ENCODE results near the gene ARMH3. TPM values are rescaled to one million over a fixed set of nuclear protein-coding genes. Genes with fewer than 3 reads are reported as not detected.

ARMH3 gene
- 10 to 100 TPM in 10 of 12 donors, 1 to 10 TPM in 1, not detected in 1; 8.9 to 17.3 (median 14.3) TPM for polyA plus RNA-seq (ENCODE audit: insufficient read length in 12 of 12)
- long read RNA-seq, donor 1, result 0 reads
- long read RNA-seq, donor 2, result 0 reads
- long read RNA-seq, donor 3, result 0 reads
- long read RNA-seq, donor 4, result 0 reads
- long read RNA-seq, donor 5, result 0 reads
- long read RNA-seq, donor 6, full-length matches to known transcripts, result 1 of 1 reads
- long read RNA-seq, donor 6, partial matches to known transcripts, result 0 of 1 reads
- long read RNA-seq, donor 6, other reads (novel, unspliced or antisense), result 0 of 1 reads
- long read RNA-seq, donor 7, result 0 reads
- long read RNA-seq, donor 8, partial matches to known transcripts, result 5 of 5 reads
- long read RNA-seq, donor 8, other reads (novel, unspliced or antisense), result 0 of 5 reads
- long read RNA-seq, donor 9, result 0 reads
- long read RNA-seq, donor 10, partial matches to known transcripts, result 0 of 1 reads
- long read RNA-seq, donor 10, other reads (novel, unspliced or antisense), result 0 of 1 reads
- long read RNA-seq, donor 11, partial matches to known transcripts, result 0 of 1 reads
- long read RNA-seq, donor 11, other reads (novel, unspliced or antisense), result 0 of 1 reads

DNA sequence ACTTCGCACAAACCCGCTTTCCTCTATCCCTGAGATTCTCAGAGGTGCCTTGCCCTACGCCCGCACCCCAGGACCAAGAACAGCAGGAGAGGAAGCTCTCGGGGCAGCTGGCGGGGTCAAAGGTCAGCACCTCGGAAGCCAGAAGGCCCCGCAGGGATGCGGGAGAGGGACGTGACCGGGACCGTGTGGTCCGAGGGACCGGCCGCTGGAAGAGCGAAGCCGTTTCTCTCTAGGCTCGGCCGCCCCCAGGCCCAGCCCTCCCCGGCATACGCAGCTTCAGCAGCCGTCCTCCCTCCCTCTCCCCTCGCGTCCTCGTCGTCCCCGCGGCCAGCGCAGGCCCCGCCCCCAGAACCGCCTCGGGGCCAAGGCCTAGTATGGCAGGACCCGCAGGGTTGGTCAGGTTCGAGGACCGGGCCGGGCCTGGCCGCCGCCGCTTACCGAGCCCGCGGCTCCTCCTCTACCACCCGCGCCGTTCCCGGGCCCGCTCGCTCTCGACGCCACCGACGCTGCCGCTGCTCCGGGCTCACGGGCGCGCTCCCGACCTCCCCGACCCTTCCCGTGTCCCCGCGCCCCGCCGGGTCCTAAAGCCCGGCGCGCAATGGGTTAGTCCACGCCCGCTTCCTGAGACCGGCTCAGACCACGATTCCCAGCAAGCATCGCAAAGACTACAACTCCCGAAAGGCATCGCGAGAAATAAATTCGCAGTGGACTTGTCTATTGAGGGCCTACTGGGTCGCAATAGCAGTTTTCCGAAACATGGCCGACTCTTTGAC, at the start of gene ARMH3:
Gene ARMH3 (minus strand): TSS at position 527 of the 773 bp plus-strand sequence. CDS start 16,059 bp downstream, outside the sequence.
- peak; percentile 95 for DNase-seq

- DNase-seq, result no peak
Measured at GRCh38 chr10:102102421-102102820, 46.4 kb upstream of the ARMH3 start.

- DNase-seq, result no peak
Measured at GRCh38 chr10:102101152-102101551, 45.2 kb upstream of the ARMH3 start.

DNA sequence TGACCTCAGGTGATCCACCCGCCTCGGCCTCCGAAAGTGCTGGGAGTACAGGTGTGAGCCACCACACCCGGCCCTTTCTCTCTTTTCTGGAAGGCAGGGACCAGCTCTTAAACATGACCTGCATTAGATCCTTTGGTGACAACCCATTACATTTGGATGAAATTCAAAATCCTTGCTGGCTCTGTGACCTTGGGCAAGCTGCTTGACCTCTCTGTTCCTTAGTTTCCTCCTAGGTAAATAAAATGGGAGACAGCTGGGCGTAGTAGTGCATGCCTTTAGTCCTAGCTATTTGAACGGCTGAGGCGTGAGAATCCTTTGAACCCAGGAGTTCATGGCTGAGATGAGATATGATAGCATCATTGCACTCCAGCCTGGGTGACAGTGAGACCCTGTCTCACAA, 40.5 kb upstream of the ARMH3 start:
- no peak for DNase-seq

GRCh38 chr10:102090772-102091171, 34.8 kb upstream of the ARMH3 start:
- no peak for DNase-seq

- no peak for DNase-seq
Measured at GRCh38 chr10:102086196-102086595, 30.2 kb upstream of the ARMH3 start.

DNA sequence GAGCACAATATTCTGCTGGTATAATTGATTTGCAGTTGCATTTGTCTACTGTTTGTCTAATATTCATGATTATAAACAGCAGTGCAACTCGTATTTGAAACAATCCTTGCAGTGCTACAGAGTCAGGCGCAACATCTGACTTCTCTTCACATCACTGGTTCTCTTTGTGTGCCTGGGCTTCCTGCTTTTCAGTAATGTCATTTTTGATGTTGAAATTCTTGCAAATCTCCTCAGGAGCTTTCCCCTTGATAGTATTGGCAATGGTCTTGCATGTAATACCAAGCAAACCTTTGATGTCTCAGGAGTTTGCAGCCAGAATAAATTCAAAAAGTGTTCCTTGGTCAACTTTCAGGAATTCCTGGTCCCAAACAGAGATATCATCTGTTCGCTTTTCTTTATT, 29.4 kb upstream of the ARMH3 start:
- DNase-seq, result no peak

DNA sequence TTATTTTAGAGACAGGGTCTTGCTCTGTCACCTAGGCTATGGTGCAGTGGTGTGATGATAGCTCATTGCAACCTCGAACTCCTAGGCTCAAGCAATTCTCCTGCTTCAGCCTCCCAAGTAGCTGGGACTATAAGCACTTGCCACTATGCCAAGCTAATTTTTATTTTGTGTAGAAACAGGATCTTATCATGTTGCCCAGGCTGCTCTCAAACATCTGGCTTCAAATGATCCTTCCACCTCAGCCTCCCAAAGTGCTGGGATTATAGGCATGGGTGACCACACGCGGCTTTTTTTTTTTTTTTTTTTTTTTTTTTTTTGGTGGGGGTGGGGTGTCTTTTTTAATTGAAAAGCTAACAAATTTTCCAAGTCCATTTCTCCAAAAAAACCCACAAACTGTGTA, 27.6 kb upstream of the ARMH3 start:
- no peak for DNase-seq

- peak; percentile 73 for DNase-seq
Measured at GRCh38 chr10:102072673-102073527, 16.9 kb upstream of the ARMH3 start.

DNA sequence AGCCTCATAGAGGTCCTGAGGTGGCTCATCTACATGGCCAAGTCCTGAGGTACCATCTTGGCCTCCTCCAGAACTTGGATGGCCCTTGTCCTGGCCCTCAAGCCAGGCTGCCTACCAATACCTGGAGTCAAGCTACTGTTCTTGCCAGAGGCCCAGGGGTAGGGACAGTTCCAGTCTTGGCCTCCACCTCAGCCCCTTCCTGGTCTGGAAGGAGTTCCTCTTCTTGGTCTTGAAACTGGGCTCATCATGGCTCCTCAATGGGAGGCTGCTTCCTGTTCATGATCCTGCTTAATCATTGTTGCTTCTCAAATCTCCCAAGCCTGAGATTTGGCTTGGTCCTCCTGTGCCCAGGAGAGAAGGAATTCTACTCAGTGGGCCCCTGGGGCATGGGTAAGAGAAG, 13.1 kb upstream of the ARMH3 start:
- no peak for DNase-seq

GRCh38 chr10:102068216-102068615, 12.2 kb upstream of the ARMH3 start:
- no peak for DNase-seq

DNA sequence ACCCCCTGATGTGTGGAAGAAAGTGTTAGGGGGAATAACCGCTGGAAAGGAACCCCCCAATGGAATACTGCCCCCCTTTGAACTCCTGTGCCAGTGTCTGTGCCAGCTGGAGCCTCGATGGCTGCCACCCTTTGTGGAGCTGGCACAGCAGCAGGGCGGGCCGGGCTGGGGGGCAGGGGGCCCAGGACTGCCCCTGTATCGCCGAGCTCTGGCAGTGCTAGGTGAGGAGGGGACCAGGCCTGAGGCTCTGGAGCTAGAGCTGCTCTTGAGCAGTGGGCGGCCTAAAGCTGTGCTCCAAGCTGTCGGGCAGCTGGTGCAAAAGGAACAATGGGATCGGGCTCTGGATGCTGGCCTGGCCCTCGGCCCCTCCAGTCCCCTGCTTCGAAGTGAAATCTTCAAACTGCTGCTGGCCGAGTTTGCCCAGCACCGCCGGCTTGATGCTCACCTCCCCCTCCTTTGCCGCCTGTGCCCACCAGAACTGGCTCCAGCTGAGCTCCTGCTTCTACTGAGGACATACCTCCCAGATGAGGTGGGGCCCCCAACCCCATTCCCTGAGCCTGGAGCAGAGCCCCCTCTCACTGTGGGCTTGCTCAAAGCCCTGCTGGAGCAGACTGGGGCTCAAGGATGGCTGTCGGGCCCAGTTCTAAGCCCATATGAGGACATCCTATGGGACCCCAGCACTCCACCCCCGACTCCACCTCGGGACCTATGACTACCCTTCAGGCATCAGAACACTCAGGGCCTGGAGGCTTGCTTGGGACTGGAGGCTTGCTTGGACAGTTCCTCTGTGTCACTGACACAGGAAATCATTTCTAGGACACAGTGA, 11.3 kb upstream of the ARMH3 start:
- no peak for DNase-seq

GRCh38 chr10:102066399-102067088, 10.6 kb upstream of the ARMH3 start:
- DNase-seq, result no peak

DNA sequence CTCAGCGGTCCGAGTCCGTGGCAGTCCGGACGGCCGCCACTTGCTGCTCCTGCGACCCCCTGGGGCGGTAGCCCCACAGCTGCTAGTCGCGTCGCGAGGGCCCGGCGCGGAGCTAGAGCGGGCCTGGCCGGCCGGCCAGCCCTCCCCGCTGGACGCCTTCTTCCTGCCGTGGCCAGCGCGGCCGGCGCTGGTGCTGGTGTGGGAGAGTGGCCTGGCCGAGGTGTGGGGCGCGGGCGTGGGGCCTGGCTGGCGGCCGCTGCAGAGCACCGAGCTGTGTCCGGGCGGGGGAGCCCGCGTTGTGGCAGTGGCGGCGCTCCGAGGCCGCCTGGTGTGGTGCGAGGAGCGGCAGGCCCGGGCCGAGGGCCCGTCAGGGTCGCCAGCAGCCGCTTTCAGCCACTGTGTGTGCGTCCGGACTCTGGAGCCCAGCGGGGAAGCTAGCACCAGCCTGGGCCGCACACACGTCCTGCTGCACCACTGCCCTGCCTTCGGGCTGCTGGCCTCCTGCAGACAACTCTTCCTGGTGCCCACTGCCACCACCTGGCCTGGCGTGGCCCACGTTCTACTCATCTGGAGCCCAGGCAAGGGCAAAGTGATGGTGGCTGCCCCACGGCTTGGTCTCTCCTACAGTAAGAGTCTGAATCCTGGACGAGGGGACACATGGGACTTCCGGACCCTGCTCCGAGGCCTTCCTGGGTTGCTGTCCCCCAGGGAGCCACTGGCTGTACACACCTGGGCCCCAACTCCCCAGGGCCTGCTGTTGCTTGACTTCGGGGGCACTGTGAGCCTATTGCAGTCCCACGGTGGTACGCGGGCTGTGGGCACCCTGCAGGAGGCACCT, 9.8 kb upstream of the ARMH3 start:
- no peak for DNase-seq

DNA sequence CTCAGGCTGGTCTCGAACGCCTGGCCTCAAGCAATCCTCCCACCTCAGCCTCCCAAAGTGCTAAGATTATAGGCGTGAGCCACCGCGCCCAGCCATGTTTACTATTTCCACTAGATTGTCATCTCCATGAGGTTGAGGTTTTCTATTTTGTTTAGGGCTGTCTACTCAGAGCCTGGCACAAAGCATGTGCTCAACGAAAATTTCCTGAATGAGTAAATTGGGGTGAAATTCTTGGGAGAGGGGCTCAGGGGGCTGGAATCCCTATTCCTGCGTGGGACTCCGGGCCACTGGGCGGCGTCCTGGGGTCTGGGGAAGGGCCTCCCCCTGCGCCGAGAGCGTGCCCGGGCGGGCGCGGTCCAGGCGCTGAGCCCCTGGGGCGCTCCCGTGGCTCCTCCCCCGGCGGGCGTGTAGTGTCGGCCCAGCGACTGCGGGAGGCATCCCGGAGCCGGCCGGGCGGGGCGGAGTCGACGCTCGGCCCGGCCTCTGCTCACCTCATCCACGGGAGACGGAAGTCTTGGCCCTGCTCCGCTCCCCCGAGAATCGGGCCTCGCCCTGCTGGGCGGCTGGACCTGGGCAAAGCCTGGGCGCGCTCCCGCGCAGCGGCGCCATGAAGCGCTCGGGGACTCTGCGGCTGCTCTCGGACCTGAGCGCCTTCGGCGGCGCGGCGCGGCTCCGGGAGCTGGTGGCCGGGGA, 9.0 kb upstream of the ARMH3 start, which contains the start of gene HPS6:
Gene HPS6 (plus strand): TSS at position 482 of the 693 bp plus-strand sequence. CDS start 126 bp downstream, at position 608.
- peak; percentile 86 for DNase-seq

GRCh38 chr10:102064503-102064867, 8.5 kb upstream of the ARMH3 start:
- DNase-seq, result no peak

DNA sequence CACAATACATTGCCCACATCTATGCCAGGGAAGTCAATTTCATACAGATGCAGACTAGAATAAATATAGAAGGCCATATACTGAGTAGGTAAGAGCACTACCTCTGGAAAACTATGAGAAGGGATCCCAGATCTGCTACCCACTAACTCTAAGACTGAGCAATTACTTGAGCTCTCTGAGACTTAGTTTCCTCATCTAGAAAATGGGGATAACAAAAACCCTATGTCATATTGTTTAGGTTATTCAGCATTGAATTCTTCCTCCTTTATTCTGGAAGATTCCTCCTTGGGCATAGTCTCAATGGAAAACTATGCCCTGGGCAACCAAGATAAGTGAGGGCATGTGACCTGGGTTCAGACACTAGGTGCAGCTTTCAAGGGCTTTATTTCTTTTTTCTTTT, 4.0 kb upstream of the ARMH3 start:
- no peak for DNase-seq

DNA sequence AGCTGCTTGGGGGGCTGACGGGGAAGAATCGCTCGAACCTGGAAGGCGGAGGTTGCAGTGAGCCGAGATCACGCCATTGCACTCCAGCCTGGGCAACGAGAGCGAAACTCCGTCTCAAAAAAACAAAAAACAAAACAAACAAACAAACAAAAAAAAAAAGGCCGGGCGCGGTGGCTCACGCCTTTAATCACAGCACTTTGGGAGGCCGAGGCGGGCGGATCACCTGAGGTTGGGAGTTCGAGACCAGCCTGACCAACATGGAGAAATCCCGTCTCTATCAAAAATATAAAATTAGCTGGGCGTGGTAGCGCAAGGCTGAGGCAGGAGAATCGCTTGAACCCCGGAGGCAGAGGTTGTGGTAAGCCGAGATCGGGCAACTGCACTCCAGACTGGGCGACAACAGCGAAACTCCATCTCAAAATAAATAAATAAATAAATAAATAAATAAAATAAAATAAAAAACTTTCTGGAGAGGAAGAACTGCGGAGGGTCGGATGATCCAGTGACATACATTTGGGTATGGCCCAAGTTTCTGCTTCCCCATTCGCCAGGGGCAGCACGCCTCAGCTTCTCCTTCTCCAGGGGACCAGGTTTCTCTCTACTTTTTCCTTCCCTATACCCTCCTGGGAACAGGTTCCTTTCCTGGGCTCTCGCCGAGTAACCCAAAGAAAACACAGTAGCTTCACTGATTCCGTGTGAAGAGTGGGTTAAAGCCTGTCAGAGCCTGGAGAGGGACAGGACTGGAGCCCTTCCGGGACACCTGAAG, 909 bp downstream of the ARMH3 start:
- DNase-seq, result peak; percentile 45
